ENCODE results near the gene SAP30. TPM values are rescaled to one million over a fixed set of nuclear protein-coding genes. Genes with fewer than 3 reads are reported as not detected.
A peak's percentile ranks its signal among the peaks of the same experiment; 100 is the strongest.

The SAP30 gene
- total and polyA plus RNA-seq, 9 of the 15 experiments (the other 6 are each of a cell fraction or from before 2014, with no cell fraction given), result 5.9 to 51.1 (median 32.6) TPM

DNA sequence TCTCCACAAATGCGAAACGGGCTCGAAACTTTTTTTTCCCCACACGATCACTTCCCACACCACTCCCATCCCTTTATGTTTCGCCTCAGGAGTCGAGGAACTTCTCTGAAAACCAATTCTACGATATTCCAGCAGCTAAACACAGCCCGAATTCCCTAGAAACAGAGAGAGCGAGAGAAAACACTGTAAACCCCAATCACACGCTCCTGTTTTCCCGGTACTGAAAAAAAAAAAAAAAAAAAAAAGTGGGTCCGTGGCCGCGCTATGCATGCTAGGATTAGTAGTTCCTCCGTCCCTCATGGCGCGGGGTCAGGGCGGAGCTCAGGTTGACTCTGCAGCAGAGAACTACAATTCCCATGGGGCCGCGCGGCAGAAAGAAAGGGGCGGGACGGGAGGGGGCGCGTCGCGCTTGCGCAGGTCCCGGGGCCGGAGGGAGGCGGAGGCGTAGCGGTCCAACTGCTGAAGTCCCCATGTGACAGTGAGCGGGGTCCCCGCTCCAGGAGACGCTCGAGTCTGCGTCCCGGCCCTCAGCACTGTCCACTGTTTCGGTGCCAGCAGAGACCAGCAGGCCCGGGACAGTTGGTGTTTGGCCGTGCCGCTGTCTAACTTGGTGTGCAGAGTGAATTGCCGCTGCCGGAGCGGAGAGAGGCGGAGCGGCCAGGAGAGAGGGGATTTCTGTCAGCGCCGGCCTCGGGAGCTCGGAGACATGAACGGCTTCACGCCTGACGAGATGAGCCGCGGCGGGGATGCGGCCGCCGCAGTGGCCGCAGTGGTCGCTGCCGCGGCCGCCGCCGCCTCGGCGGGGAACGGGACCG, at the start of gene SAP30 (continued):
- TF ChIP-seq, protein P1, sequence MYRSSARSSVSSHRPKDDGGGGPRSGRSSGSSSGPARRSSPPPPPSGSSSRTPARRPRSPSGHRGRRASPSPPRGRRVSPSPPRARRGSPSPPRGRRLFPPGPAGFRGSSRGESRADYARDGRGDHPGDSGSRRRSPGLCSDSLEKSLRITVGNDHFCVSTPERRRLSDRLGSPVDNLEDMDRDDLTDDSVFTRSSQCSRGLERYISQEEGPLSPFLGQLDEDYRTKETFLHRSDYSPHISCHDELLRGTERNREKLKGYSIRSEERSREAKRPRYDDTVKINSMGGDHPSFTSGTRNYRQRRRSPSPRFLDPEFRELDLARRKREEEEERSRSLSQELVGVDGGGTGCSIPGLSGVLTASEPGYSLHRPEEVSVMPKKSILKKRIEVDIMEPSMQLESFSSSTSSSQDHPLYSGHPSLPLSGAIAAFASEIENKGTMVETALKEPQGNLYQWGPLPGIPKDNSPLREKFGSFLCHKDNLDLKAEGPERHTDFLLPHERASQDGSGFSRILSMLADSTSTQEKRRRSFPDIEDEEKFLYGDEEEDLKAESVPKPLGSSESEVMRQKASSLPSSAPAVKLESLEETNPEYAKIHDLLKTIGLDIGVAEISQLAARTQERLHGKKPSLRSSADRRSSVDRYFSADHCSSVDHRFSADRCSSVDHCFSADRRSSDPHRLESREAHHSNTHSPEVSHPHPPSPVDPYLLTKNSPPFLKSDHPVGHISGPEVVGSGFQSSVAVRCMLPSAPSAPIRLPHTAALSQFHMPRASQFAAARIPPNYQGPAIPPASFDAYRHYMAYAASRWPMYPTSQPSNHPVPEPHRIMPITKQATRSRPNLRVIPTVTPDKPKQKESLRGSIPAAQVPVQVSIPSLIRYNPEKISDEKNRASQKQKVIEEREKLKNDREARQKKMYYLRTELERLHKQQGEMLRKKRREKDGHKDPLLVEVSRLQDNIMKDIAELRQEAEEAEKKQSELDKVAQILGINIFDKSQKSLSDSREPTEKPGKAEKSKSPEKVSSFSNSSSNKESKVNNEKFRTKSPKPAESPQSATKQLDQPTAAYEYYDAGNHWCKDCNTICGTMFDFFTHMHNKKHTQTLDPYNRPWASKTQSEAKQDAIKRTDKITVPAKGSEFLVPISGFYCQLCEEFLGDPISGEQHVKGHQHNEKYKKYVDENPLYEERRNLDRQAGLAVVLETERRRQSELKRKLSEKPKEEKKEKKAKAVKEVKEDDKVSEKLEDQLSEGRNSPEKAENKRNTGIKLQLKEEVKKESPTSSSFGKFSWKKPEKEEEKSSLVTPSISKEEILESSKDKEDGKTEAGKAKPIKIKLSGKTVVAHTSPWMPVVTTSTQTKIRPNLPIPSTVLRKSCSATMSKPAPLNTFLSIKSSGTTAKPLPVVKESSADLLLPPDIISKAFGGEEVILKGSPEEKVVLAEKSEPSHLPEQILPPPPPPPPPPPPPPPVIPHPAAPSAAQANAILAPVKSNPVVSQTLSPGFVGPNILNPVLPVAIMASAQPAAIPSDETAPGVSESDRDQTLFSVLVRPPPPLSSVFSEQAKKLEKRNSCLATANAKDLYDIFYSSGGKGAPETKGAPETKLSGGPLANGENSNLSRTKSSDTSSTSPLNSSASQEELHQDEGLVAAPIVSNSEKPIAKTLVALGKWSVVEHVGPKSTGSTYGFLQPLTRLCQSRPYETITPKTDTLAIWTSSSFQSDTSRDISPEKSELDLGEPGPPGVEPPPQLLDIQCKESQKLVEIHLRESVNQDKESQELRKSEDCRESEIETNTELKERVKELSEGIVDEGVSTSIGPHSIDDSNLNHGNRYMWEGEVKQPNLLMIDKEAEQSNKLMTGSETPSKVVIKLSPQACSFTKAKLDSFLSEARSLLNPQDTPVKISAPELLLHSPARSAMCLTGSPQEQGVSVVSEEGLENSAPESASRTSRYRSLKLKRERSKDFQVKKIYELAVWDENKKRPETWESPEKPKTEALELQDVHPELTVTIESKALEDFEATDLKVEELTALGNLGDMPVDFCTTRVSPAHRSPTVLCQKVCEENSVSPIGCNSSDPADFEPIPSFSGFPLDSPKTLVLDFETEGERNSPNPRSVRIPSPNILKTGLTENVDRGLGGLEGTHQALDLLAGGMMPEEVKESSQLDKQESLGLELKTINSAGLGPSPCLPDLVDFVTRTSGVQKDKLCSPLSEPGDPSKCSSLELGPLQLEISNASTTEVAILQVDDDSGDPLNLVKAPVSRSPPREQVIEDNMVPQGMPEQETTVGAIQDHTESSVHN (IDR thresholded peaks at IDR 0.05; ENCODE audit: borderline replicate concordance in 1 of 2, low read depth in 1 of 2), result no peak
- no peak for TF ChIP-seq HEY1 (CRISPR knock-in tag; IDR thresholded peaks at IDR 0.05; ENCODE audit: borderline replicate concordance)
- TF ChIP-seq ZNF57 (CRISPR knock-in tag; IDR thresholded peaks at IDR 0.05), result no peak
- TF ChIP-seq RBM15 (IDR thresholded peaks at IDR 0.05; ENCODE audit: insufficient read depth, low read length), result no peak
- no peak for TF ChIP-seq ZNF431 (CRISPR knock-in tag; IDR thresholded peaks at IDR 0.05)
- no peak for TF ChIP-seq U2AF2 (optimal IDR thresholded peaks at IDR 0.05; ENCODE audit: low read depth, low read length)
- TF ChIP-seq ZNF197 (CRISPR knock-in tag; IDR thresholded peaks at IDR 0.05; ENCODE audit: low read depth), result 0 out of 2 replicates have a peak, but pooled peaks have one; percentile 33
- no peak for TF ChIP-seq PTTG1 (tag; IDR thresholded peaks at IDR 0.05; ENCODE audit: low read depth)
- no peak for TF ChIP-seq CHCHD3 (CRISPR knock-in tag; IDR thresholded peaks at IDR 0.05)
- TF ChIP-seq ZKSCAN3 (CRISPR knock-in tag; IDR thresholded peaks at IDR 0.05), result no peak
- TF ChIP-seq ZKSCAN1 (IDR thresholded peaks at IDR 0.05; ENCODE audit: low read depth, low read length), result no peak
- TF ChIP-seq CREM (IDR thresholded peaks at IDR 0.05; ENCODE audit: low read depth), result peak; percentile 78
- no peak for TF ChIP-seq ZNF121 (CRISPR knock-in tag; conservative IDR thresholded peaks at IDR 0.05)
- peak; percentile 4; the same call in 1 of the 2 replicates for TF ChIP-seq ZNF589 (CRISPR knock-in tag; IDR thresholded peaks at IDR 0.05; ENCODE audit: low read depth)
- TF ChIP-seq NR3C1 (CRISPR knock-in tag; IDR thresholded peaks at IDR 0.05), result no peak
- no peak for TF ChIP-seq NUFIP1 (IDR thresholded peaks at IDR 0.05; ENCODE audit: partially characterized antibody)
- TF ChIP-seq FOXO4 (CRISPR knock-in tag; IDR thresholded peaks at IDR 0.05), result no peak
- no peak for TF ChIP-seq SMAD3 (CRISPR knock-in tag; conservative IDR thresholded peaks at IDR 0.05)
- no peak for TF ChIP-seq ETS2 (tag; IDR thresholded peaks at IDR 0.05; ENCODE audit: borderline replicate concordance, poor library complexity, severe bottlenecking)
- TF ChIP-seq PURB (CRISPR knock-in tag; IDR thresholded peaks at IDR 0.05; ENCODE audit: low read depth), result no peak
